Keratinocyte (primary cell): ENCODE measurements around the gene MYO10. TPM values are rescaled to one million over a fixed set of nuclear protein-coding genes. Genes with fewer than 3 reads are reported as not detected.

Experiments
- DNase-seq: peaks from one replicate; pipeline ENCODE4 v3.0.0-alpha.2; 2011; ENCODE audit warnings: low read depth, missing footprints, low spot score
- FAIRE-seq: peaks from 2 replicates; lab custom pipeline; 2011; peaks lifted over from hg19 to GRCh38; lab: Jason Lieb, UNC
- H2AFZ ChIP-seq: 2 replicates; pipeline ENCODE4 v1.6.0; 2012; ENCODE audit warnings: low read length, control low read depth, inconsistent platforms; ENCODE audit not compliant: control insufficient read depth
- H3K27ac ChIP-seq: 2 replicates; pipeline ENCODE4 v1.5.1; 2011; ENCODE audit warnings: low read length; ENCODE audit not compliant: control insufficient read depth, insufficient read depth
- H3K27me3 ChIP-seq: 3 replicates; pipeline ENCODE4 v1.6.0; 2011; ENCODE audit warnings: low read length; ENCODE audit not compliant: control insufficient read depth, insufficient read depth; ENCODE audit errors: extremely low read depth
- H3K36me3 ChIP-seq, 2 experiments: 2 replicates in 1 of 2; 3 replicates in 1 of 2; pipeline ENCODE4 v1.5.1; 2011; ENCODE audit warnings: low read length in 2 of 2, mild to moderate bottlenecking in 1 of 2; ENCODE audit not compliant: control insufficient read depth in 2 of 2, insufficient read depth in 2 of 2; ENCODE audit errors: extremely low read depth in 1 of 2
- H3K4me1 ChIP-seq: 3 replicates; pipeline ENCODE4 v1.5.1; 2011; ENCODE audit warnings: low read length; ENCODE audit not compliant: control insufficient read depth, insufficient read depth; ENCODE audit errors: extremely low read depth
- H3K4me2 ChIP-seq: 3 replicates; pipeline ENCODE4 v1.6.0; 2011; ENCODE audit warnings: low read depth, low read length; ENCODE audit not compliant: control insufficient read depth, insufficient read depth; ENCODE audit errors: extremely low read depth
- H3K4me3 ChIP-seq, 3 experiments: fragments of 200-600 bp in 1 of 3; sonication (generic) in 1 of 3; 2 replicates in 2 of 3; 3 replicates in 1 of 3; pipeline ENCODE4 v1.5.1; 2011 to 2016; ENCODE audit warnings: low read length in 3 of 3, mild to moderate bottlenecking in 3 of 3, control low read depth in 2 of 3, inconsistent platforms in 1 of 3, low read depth in 1 of 3, mixed read lengths in 1 of 3, mixed run types in 1 of 3, moderate library complexity in 1 of 3; ENCODE audit not compliant: control insufficient read depth in 2 of 3, insufficient read depth in 2 of 3; ENCODE audit errors: extremely low read depth in 1 of 3
- H3K79me2 ChIP-seq: 2 replicates; pipeline ENCODE4 v1.6.0; 2012; ENCODE audit warnings: low read length; ENCODE audit not compliant: control insufficient read depth, insufficient read depth
- H3K9ac ChIP-seq: 3 replicates; pipeline ENCODE4 v1.6.0; 2011; ENCODE audit warnings: low read length; ENCODE audit not compliant: control insufficient read depth, insufficient read depth; ENCODE audit errors: extremely low read depth
- H3K9me1 ChIP-seq: 3 replicates; pipeline ENCODE4 v1.6.0; 2011; ENCODE audit warnings: low read length; ENCODE audit not compliant: control insufficient read depth, insufficient read depth; ENCODE audit errors: extremely low read depth
- H3K9me3 ChIP-seq: 2 replicates; pipeline ENCODE4 v1.5.1; 2012; ENCODE audit warnings: low read depth, low read length; ENCODE audit not compliant: control insufficient read depth
- H4K20me1 ChIP-seq: 3 replicates; pipeline ENCODE4 v1.6.0; 2011; ENCODE audit warnings: low read length; ENCODE audit not compliant: control insufficient read depth, insufficient read depth; ENCODE audit errors: extremely low read depth
- EZH2 ChIP-seq: IDR thresholded peaks from one replicate; pipeline ENCODE4 v1.6.1; 2012; ENCODE audit warnings: inconsistent platforms, mild to moderate bottlenecking, low read length, moderate library complexity
- dilution Hi-C: fragments of 300-500 bp; cut with MboI; formaldehyde crosslinking; loops from one replicate; pipeline ENCODE4 v1.7.0; 2020; ENCODE audit warnings: low sequenced_read_pairs; ENCODE audit not compliant: extremely low pct_ligation_motif_present
- polyA plus RNA-seq, 5 experiments: library from polyadenylated mRNA; depleted of rRNA in 3 of 5; stranded (reverse) in 3 of 5; stranded (forward) in 1 of 5; unstranded in 1 of 5; fragments of >200 nt; gene quantifications; 1 replicate in 1 of 5; 2 replicates in 3 of 5; 3 replicates in 1 of 5; pipeline versions ENCODE4 v1.2.1 to v1.2.3, GENCODE V29; 2011 to 2012; ENCODE audit warnings: missing spikeins in 2 of 5, low read depth in 1 of 5, low replicate concordance in 1 of 5
- TF ChIP-seq, protein P1 (sequence below), 3 experiments: IDR thresholded peaks in 1 of 3; conservative IDR thresholded peaks in 1 of 3; optimal IDR thresholded peaks in 1 of 3; 2 replicates in 2 of 3; 3 replicates in 1 of 3; pipeline versions ENCODE3 to v1.5.1; 2011; ENCODE audit warnings: low read length in 3 of 3, mild to moderate bottlenecking in 3 of 3, moderate library complexity in 2 of 3, control low read depth in 1 of 3, inconsistent platforms in 1 of 3; ENCODE audit not compliant: insufficient read depth in 2 of 3; ENCODE audit errors: extremely low read depth in 1 of 3

The MYO10 gene
- polyA plus RNA-seq, 1 donor (not counting 4 experiments of a cell fraction or from before 2014, with no cell fraction given): 22.0 TPM

GRCh38 chr5:16894236-16895057 lies 41.6 kb downstream of the MYO10 start:
- Histone ChIP-seq H3K27me3 (no peaks in the 10 kb centered on the region), H3K4me2 (peak overlapping the region; percentile 73), H3K79me2 (peaks cover 98% of the 10 kb centered on the region), H3K4me1 (peaks cover 61% of the 10 kb centered on the region), H2AFZ (no peak overlapping the region), H3K9me1 (peaks cover 2% of the 10 kb centered on the region), H4K20me1 (peaks cover 47% of the 10 kb centered on the region), H3K9ac (peak overlapping the region; percentile 46), H3K4me3 (no peak overlapping the region), H3K36me3 (peaks cover 0 to 1% of the 10 kb centered on the region in 2 experiments), H3K27ac (peak overlapping the region; percentile 81), H3K9me3 (no peaks in the 10 kb centered on the region)
- TF ChIP-seq EZH2: no peak
- TF ChIP-seq, protein P1, sequence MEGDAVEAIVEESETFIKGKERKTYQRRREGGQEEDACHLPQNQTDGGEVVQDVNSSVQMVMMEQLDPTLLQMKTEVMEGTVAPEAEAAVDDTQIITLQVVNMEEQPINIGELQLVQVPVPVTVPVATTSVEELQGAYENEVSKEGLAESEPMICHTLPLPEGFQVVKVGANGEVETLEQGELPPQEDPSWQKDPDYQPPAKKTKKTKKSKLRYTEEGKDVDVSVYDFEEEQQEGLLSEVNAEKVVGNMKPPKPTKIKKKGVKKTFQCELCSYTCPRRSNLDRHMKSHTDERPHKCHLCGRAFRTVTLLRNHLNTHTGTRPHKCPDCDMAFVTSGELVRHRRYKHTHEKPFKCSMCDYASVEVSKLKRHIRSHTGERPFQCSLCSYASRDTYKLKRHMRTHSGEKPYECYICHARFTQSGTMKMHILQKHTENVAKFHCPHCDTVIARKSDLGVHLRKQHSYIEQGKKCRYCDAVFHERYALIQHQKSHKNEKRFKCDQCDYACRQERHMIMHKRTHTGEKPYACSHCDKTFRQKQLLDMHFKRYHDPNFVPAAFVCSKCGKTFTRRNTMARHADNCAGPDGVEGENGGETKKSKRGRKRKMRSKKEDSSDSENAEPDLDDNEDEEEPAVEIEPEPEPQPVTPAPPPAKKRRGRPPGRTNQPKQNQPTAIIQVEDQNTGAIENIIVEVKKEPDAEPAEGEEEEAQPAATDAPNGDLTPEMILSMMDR (optimal IDR thresholded peaks at IDR 0.05 in 1 of 3, IDR thresholded peaks at IDR 0.05 in 1 of 3, conservative IDR thresholded peaks at IDR 0.05 in 1 of 3; ENCODE audit: extremely low read depth in 1 of 3, insufficient read depth in 2 of 3, low read length in 3 of 3): no peak
- dilution Hi-C loops: no loop called here
- DNase-seq (peak; percentile 56), FAIRE-seq (peak; percentile 95)

GRCh38 chr5:16891033-16891432 lies 45.1 kb downstream of the MYO10 start:
- Histone ChIP-seq H3K9ac (no peak overlapping the region), H3K9me1 (peaks cover 6% of the 10 kb centered on the region), H3K4me3 (no peak overlapping the region), H3K36me3 (peaks cover 0 to 1% of the 10 kb centered on the region in 2 experiments), H3K9me3 (no peaks in the 10 kb centered on the region), H3K4me2 (no peak overlapping the region), H4K20me1 (peaks cover 52% of the 10 kb centered on the region), H3K27me3 (no peaks in the 10 kb centered on the region), H3K27ac (no peak overlapping the region), H2AFZ (no peak overlapping the region), H3K79me2 (peaks cover 97% of the 10 kb centered on the region), H3K4me1 (peaks cover 49% of the 10 kb centered on the region)
- TF ChIP-seq, protein P1 (optimal IDR thresholded peaks at IDR 0.05 in 1 of 3, IDR thresholded peaks at IDR 0.05 in 1 of 3, conservative IDR thresholded peaks at IDR 0.05 in 1 of 3; ENCODE audit: extremely low read depth in 1 of 3, insufficient read depth in 2 of 3, low read length in 3 of 3): no peak
- no peak for TF ChIP-seq EZH2
- dilution Hi-C loops: no loop called here
- no peak for FAIRE-seq
- no peak for DNase-seq
